Measurements from ENCODE around the gene SEMA6A. TPM values are rescaled to one million over a fixed set of nuclear protein-coding genes. Genes with fewer than 3 reads are reported as not detected.

The SEMA6A gene
- polyA plus RNA-seq, 1 of the 3 experiments (the other 2 are of a cell fraction), result 0.18 TPM

DNA sequence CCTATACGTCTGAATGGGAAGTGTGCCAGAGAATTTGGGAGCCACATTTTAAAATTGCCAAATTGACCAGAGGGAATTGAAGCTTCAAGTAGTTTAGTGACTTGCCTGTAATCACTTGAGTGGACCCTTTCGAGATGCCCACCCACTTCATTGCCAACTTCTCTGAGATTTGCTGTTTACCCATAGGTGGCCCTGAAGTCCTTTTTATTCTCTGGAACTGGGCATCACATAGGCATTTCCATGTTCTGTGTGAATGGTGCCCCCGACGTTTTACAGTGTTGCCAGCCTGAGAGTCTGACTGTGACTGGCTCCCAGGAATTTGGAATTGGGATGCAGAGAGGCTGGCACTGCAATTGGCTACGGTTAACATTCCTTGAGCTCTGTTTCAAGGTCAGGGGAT lies 158.6 kb downstream of the SEMA6A start (continued):
- TF ChIP-seq, protein P1, sequence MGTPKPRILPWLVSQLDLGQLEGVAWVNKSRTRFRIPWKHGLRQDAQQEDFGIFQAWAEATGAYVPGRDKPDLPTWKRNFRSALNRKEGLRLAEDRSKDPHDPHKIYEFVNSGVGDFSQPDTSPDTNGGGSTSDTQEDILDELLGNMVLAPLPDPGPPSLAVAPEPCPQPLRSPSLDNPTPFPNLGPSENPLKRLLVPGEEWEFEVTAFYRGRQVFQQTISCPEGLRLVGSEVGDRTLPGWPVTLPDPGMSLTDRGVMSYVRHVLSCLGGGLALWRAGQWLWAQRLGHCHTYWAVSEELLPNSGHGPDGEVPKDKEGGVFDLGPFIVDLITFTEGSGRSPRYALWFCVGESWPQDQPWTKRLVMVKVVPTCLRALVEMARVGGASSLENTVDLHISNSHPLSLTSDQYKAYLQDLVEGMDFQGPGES (IDR thresholded peaks at IDR 0.05; ENCODE audit: low read depth, low read length), result no peak
- TF ChIP-seq MEF2A (IDR thresholded peaks at IDR 0.05; ENCODE audit: borderline replicate concordance, low read depth) (no peak), NFIC (IDR thresholded peaks at IDR 0.05; ENCODE audit: borderline replicate concordance) (no peak), SIN3A (IDR thresholded peaks at IDR 0.05; ENCODE audit: borderline replicate concordance, low read depth, low read length) (no peak)
- TF ChIP-seq, protein P2, sequence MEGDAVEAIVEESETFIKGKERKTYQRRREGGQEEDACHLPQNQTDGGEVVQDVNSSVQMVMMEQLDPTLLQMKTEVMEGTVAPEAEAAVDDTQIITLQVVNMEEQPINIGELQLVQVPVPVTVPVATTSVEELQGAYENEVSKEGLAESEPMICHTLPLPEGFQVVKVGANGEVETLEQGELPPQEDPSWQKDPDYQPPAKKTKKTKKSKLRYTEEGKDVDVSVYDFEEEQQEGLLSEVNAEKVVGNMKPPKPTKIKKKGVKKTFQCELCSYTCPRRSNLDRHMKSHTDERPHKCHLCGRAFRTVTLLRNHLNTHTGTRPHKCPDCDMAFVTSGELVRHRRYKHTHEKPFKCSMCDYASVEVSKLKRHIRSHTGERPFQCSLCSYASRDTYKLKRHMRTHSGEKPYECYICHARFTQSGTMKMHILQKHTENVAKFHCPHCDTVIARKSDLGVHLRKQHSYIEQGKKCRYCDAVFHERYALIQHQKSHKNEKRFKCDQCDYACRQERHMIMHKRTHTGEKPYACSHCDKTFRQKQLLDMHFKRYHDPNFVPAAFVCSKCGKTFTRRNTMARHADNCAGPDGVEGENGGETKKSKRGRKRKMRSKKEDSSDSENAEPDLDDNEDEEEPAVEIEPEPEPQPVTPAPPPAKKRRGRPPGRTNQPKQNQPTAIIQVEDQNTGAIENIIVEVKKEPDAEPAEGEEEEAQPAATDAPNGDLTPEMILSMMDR (IDR thresholded peaks at IDR 0.05), result no peak

DNA sequence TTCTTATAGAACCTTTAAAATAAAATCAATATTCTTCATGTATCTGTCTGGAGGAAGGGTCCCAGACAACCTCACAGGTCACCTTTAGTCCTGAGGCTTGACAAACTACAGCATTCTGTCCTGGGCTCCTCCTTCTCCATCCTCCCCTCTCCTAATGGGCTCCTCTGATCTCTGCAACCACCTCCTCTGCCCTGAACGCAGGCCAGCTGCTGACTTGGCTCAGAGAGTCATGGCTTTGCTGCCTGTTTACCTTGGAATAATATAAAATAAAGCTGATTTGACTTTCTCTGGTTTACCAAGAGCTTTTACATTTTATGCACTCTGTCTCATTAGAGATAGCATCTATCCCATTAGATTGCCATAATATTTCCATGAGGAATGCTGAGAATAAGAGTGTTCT lies 159.4 kb downstream of the SEMA6A start:
- Histone ChIP-seq H3K79me2 (ENCODE audit: insufficient read depth) (no peaks in the 10 kb centered on the region), H3K9ac (no peak overlapping the region), H3K9me2 (no peaks in the 10 kb centered on the region), H3K4me1 (ENCODE audit: control insufficient read depth in 1 of 2, insufficient read depth in 2 of 2, low read depth in 1 of 2, low read length in 1 of 2) (no peaks in the 10 kb centered on the region; a peak in 1 of 4 replicates), H3K4me2 (no peak overlapping the region), H3K4me3 (ENCODE audit: low read depth in 2 of 2, low read length in 1 of 2) (no peak overlapping the region), H3F3A (replicated peaks; ENCODE audit: insufficient read depth) (no peaks in the 10 kb centered on the region), H2AFZ (ENCODE audit: low read depth) (no peak overlapping the region), H4K20me1 (ENCODE audit: insufficient read depth) (no peaks in the 10 kb centered on the region), H3K27me3 (ENCODE audit: insufficient read depth) (no peaks in the 10 kb centered on the region), H3K27ac (ENCODE audit: low read depth in 2 of 2, low read length in 1 of 2) (no peak overlapping the region), H3K9me3 (no peaks in the 10 kb centered on the region), H3K36me3 (replicated peaks in 1 of 2; ENCODE audit: control insufficient read depth in 1 of 2, insufficient read depth in 2 of 2, low read length in 1 of 2) (no peaks in the 10 kb centered on the region)
- ChIA-PET CTCF (no interaction called here), POLR2A (interaction anchor here (0.8 kb wide), 1 partner anchor 28 kb away, joined by 3 read pairs; no protein-coding TSS in a partner anchor)
- TF ChIP-seq GATA2 (CRISPR knock-in tag; IDR thresholded peaks at IDR 0.05) (no peak), RFX5 (IDR thresholded peaks at IDR 0.05; ENCODE audit: low read length) (no peak), CHD2 (IDR thresholded peaks at IDR 0.05; ENCODE audit: low read length, partially characterized antibody) (no peak), REST (IDR thresholded peaks at IDR 0.05; ENCODE audit: low read depth, low read length) (no peak), EP300 (IDR thresholded peaks at IDR 0.05; ENCODE audit: borderline replicate concordance in 1 of 2, low read depth in 1 of 2, low read length in 1 of 2) (no peak), MEF2A (IDR thresholded peaks at IDR 0.05; ENCODE audit: borderline replicate concordance, low read depth) (no peak), TEAD4 (IDR thresholded peaks at IDR 0.05; ENCODE audit: borderline replicate concordance, insufficient read depth) (no peak), RXRA (IDR thresholded peaks at IDR 0.05; ENCODE audit: borderline replicate concordance, low read depth) (no peak)
- 53% methylated on average over 1 of the region's 1 CpG for WGBS (ENCODE audit: low lambda C conversion rate)
- no peak for DNase-seq
